IPS-18a (cell line): ENCODE measurements around the gene CLSTN2.

ENCODE experiments used
- H3K27ac ChIP-seq: one replicate; pipeline ENCODE4 v1.5.1; 2013; ENCODE audit warnings: low read length
- H3K27me3 ChIP-seq: one replicate; pipeline ENCODE4 v1.6.1; 2013; ENCODE audit warnings: mild to moderate bottlenecking, low read length; ENCODE audit not compliant: control insufficient read depth, insufficient read depth
- H3K36me3 ChIP-seq: one replicate; pipeline ENCODE4 v1.6.1; 2013; ENCODE audit warnings: low read depth, low read length; ENCODE audit not compliant: control insufficient read depth
- H3K4me1 ChIP-seq: one replicate; pipeline ENCODE4 v1.6.1; 2013; ENCODE audit warnings: low read depth, low read length; ENCODE audit not compliant: control insufficient read depth
- H3K4me3 ChIP-seq: one replicate; pipeline ENCODE4 v1.5.1; 2013; ENCODE audit warnings: low read length
- H3K9ac ChIP-seq: one replicate; pipeline ENCODE4 v1.6.1; 2013; ENCODE audit warnings: mild to moderate bottlenecking, low read length, moderate library complexity
- H3K9me3 ChIP-seq: one replicate; pipeline ENCODE4 v1.6.1; 2013; ENCODE audit warnings: low read depth, low read length; ENCODE audit not compliant: control insufficient read depth

Gene CLSTN2

DNA sequence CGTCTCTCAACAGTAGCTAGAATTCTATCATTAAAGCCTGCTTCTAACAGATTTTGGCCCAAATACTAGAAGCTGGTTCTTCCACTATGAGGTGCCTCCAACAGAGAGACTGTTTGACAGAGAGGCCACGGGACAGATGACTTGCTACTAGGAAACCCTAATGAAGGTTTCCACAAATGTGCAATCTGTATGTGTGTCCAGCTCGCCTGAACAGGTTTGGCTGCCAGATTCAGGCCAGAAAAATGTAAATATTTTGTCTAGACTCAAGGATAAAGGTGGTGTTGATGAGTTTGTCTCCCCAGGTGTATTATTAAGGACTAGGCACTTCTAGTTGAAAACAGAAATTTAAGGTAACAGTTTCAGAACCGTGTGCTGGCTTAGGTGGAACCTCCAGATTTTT lies 651.3 kb downstream of the CLSTN2 start:
- H3K27me3 ChIP-seq, result no peaks in the 10 kb centered on the region
- H3K4me1 ChIP-seq, result peaks cover 12% of the 10 kb centered on the region
- no peaks in the 10 kb centered on the region for H3K9me3 ChIP-seq
- no peak overlapping the region for H3K4me3 ChIP-seq
- H3K36me3 ChIP-seq, result no peaks in the 10 kb centered on the region
- no peak overlapping the region for H3K27ac ChIP-seq
- H3K9ac ChIP-seq, result no peak overlapping the region

DNA sequence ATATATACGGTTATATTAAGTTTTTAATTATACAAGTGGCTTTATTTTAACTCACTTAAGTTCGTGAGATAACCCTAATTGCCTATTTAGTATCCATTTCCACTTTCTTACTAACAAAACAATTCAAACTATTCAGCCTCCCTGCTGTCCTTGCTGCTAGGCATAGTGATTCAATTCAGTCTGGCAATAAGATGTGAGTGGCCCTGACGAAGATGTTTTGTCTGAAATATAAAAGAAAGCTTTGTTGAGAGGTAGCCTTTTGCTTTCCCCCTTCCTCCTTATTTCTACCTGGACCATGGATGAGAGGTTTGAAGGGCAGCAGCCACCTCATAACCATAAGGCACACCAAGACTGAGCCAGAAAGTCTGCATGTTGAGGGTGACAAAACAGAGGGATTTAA lies 653.6 kb downstream of the CLSTN2 start:
- H3K4me1 ChIP-seq, result peaks cover 12% of the 10 kb centered on the region
- no peak overlapping the region for H3K9ac ChIP-seq
- no peaks in the 10 kb centered on the region for H3K9me3 ChIP-seq
- H3K27me3 ChIP-seq, result no peaks in the 10 kb centered on the region
- peak overlapping the region; percentile 47 for H3K27ac ChIP-seq
- H3K36me3 ChIP-seq, result no peaks in the 10 kb centered on the region
- H3K4me3 ChIP-seq, result peak overlapping the region; percentile 43

DNA sequence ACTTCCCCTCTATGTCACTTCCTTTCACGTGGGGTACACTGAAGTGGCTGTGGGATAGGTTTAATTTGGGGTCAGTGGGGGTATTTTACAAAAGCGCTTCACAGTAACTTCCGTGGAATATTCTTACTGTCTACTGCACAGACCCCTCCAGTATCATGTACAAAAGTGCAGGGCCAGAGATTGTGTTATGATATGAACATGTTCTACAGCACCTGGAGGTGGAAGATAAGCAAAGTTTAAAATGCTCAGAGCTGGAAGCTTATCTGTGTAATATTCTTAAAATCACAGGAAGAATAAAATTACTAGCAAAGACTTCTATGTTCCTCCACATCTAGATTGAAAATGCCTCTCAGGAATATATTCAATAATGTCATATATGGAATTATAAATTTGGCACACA lies 658.8 kb downstream of the CLSTN2 start:
- H3K4me3 ChIP-seq, result no peak overlapping the region
- no peaks in the 10 kb centered on the region for H3K27me3 ChIP-seq
- no peak overlapping the region for H3K27ac ChIP-seq
- H3K36me3 ChIP-seq, result no peaks in the 10 kb centered on the region
- no peaks in the 10 kb centered on the region for H3K9me3 ChIP-seq
- H3K4me1 ChIP-seq, result peaks cover 1% of the 10 kb centered on the region
- no peak overlapping the region for H3K9ac ChIP-seq

DNA sequence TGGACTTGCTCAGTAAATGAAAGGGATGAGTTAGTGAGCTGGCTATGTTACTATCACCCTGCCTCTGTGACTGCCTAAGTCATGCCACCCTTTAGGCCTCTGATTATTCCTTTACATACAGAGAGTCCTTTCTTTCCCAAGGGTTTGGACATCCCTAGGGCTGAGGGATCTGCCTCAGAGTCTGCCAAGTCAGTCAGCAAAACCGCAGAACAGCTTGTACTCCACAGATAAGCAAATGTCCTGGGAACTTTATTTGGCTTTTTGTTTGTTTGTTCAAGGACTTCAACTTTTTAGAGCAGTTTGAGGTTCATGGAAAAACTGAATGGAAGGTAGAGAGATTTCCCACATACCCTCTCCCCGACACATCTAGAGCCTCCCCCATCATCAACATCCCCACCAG lies 660.3 kb downstream of the CLSTN2 start:
- H3K27ac ChIP-seq, result no peak overlapping the region
- no peaks in the 10 kb centered on the region for H3K27me3 ChIP-seq
- H3K36me3 ChIP-seq, result no peaks in the 10 kb centered on the region
- H3K9me3 ChIP-seq, result no peaks in the 10 kb centered on the region
- H3K4me3 ChIP-seq, result no peak overlapping the region
- no peaks in the 10 kb centered on the region for H3K4me1 ChIP-seq
- no peak overlapping the region for H3K9ac ChIP-seq

DNA sequence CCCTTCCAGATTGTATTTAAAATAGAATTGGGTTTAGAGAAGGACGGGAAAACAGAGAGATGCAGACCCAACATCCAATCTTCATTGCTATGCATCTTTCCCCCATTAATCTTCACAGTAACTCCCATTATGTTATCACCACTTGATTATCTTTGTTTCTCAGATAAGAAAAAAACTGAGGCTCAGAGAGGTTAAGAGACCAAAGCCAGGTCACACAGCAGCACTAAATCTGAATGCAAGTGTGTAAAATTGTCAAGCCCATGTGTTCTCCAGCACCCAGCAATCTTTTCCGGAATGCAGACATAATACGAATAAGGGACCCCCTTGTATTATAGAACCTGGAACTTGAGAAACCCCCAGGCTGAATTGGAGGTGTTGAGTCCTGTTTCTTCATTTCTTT lies 662.4 kb downstream of the CLSTN2 start:
- H3K9ac ChIP-seq, result no peak overlapping the region
- H3K27ac ChIP-seq, result no peak overlapping the region
- H3K4me3 ChIP-seq, result no peak overlapping the region
- no peaks in the 10 kb centered on the region for H3K4me1 ChIP-seq
- H3K36me3 ChIP-seq, result no peaks in the 10 kb centered on the region
- no peaks in the 10 kb centered on the region for H3K9me3 ChIP-seq
- no peaks in the 10 kb centered on the region for H3K27me3 ChIP-seq

DNA sequence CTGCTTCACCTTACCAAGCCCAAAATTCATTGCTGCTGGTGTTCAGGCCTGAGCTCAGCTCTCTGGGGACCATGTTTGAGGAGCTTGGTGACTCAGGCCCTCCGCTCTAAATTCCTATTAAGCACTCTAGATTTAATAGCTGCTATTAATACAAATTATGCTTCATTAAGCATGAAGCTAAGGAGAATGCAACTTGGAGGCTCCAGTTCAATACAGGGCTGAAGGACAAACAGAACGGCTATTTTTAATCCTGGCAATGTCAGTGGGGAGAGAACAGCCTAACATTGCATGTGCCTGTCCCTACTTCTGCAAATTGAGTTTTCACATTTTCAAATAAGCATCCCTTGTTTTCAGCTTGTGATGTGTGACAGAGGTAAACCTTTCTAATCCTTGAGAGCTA lies 662.8 kb downstream of the CLSTN2 start:
- Histone ChIP-seq H3K27ac (no peak overlapping the region), H3K9ac (no peak overlapping the region), H3K27me3 (no peaks in the 10 kb centered on the region), H3K4me1 (no peaks in the 10 kb centered on the region), H3K36me3 (no peaks in the 10 kb centered on the region), H3K9me3 (no peaks in the 10 kb centered on the region), H3K4me3 (no peak overlapping the region)

DNA sequence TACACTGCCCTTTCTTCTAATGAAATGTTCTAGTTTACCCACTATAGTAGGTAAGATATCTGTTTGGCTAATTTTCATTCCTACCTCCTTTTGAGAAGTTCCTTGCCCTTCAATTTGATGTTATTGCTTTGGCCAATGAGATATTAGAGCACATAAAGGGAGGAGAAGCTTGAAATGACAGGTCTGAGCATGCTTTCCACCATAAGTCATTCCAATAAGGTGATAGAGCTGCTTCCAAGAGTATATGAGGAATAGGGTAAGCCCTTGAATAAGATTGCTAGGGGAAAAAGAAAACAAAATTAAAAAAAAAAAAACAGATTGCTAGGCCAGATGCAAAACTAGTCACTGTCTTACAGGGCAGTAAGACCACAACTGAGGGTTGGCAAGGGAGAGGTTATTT lies 664.0 kb downstream of the CLSTN2 start:
- no peak overlapping the region for H3K27ac ChIP-seq
- H3K4me1 ChIP-seq, result no peaks in the 10 kb centered on the region
- H3K9ac ChIP-seq, result no peak overlapping the region
- no peaks in the 10 kb centered on the region for H3K27me3 ChIP-seq
- no peaks in the 10 kb centered on the region for H3K36me3 ChIP-seq
- H3K4me3 ChIP-seq, result no peak overlapping the region
- H3K9me3 ChIP-seq, result no peaks in the 10 kb centered on the region

DNA sequence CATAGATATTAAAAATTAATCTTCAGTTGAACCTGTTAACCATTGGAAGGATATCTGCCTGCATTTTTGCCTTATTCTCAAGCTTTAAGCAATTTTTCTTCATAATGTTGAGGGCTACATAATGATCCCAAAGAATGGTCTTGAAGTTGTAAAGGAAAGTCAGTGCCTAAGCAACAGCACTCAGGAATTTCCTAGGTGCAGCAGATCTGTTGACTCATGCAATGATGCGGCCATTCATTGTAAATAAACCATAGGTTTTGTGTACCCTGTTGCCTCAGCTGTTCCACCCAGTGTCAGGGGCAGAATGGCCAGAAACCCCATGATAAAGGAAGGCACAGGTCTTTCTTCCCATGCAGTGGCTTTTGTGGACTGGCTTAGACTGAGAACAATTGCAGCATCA lies 664.5 kb downstream of the CLSTN2 start:
- no peak overlapping the region for H3K27ac ChIP-seq
- no peak overlapping the region for H3K4me3 ChIP-seq
- no peaks in the 10 kb centered on the region for H3K36me3 ChIP-seq

DNA sequence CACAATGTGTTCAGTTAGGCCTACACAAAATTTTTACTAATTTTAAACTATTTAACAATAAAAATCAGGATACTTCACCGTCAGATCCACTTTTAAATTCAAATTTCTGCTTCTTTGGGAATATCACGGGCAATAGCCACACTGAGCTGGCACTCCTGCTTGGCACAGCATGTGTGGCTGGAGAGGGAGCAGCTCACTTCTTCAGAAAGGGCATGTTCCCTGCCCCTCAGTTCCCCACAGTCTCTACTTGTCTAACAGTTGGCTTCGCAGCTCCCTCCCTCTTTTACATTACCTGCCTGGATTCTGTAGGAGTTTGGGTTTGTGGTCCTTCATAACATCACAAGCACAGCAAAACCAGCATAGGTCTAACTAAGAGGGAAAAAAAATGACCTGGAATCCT lies 666.9 kb downstream of the CLSTN2 start:
- Histone ChIP-seq H3K9me3 (no peaks in the 10 kb centered on the region), H3K27ac (no peak overlapping the region), H3K27me3 (no peaks in the 10 kb centered on the region), H3K9ac (no peak overlapping the region), H3K36me3 (no peaks in the 10 kb centered on the region), H3K4me3 (no peak overlapping the region), H3K4me1 (no peaks in the 10 kb centered on the region)

More for the DNA sequence above, 664.5 kb downstream of the CLSTN2 start:
- Histone ChIP-seq H3K27me3 (no peaks in the 10 kb centered on the region), H3K9me3 (no peaks in the 10 kb centered on the region), H3K4me1 (no peaks in the 10 kb centered on the region), H3K9ac (no peak overlapping the region)

DNA sequence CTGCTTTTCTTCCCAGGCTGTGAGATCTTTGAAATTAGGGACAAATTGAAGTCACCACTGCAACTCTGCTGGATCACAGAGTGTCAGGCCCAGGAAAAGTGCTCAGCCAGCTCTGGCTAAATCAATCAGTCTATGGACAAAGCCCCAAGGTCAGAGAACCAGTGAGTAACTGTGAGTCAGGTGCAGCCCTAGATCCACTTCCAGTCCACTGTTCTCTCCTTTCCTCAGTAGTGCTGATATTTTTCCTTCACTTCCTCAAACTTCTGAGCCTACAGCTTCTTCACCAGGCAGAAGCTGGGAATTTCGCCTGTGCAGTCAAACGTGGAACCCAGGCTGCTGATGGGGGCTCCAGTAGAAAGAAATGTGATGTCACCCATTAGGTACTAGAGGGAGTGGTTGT lies 667.8 kb downstream of the CLSTN2 start:
- H3K4me1 ChIP-seq, result no peaks in the 10 kb centered on the region
- no peaks in the 10 kb centered on the region for H3K9me3 ChIP-seq
- H3K27me3 ChIP-seq, result no peaks in the 10 kb centered on the region
- H3K4me3 ChIP-seq, result no peak overlapping the region
- no peaks in the 10 kb centered on the region for H3K36me3 ChIP-seq
- H3K9ac ChIP-seq, result no peak overlapping the region
- no peak overlapping the region for H3K27ac ChIP-seq

DNA sequence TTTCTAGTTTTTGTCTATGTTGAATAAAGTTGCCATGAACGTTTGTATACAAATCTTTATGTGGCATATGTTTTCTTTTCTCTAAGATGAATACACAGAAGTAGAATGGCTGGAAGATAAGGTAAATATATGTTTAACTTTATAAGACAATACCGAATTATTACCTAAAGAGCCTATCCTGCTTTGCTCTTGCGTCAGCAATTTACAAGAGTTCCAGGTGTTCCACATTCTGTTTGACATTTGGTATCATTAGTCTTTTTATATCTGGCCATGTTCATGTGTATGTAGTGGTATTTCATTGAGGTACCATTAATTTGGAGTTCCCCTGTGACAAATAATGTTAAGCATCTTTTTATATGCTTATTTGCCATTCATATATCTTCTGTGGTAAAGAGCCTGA lies 668.8 kb downstream of the CLSTN2 start:
- H3K9ac ChIP-seq, result no peak overlapping the region

DNA sequence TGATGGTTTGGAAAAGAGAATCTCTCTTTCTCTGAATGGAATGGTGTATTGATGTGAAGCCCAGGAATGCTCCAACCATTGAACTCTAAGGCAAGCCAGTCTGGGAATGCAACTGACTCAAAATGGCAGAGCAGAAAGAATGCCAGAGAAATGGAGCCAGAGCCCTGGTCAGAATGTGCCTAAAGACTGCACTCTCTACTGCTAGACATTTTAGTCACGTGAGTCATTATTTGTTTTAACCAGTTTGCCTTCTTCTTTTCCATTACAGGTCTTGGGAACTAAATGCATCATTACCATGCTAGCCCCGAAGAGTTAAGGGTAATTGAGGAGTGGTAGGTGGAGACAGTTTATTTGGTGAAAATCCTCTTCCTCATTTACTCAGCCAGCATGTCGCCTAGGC lies 675.6 kb downstream of the CLSTN2 start:
- no peak overlapping the region for H3K4me3 ChIP-seq
- H3K9ac ChIP-seq, result no peak overlapping the region
- no peaks in the 10 kb centered on the region for H3K4me1 ChIP-seq
- H3K27ac ChIP-seq, result no peak overlapping the region
- no peaks in the 10 kb centered on the region for H3K36me3 ChIP-seq
- H3K27me3 ChIP-seq, result no peaks in the 10 kb centered on the region
- H3K9me3 ChIP-seq, result no peaks in the 10 kb centered on the region

More for the DNA sequence above, 668.8 kb downstream of the CLSTN2 start:
- no peaks in the 10 kb centered on the region for H3K27me3 ChIP-seq
- H3K36me3 ChIP-seq, result no peaks in the 10 kb centered on the region
- no peak overlapping the region for H3K27ac ChIP-seq
- H3K4me1 ChIP-seq, result no peaks in the 10 kb centered on the region
- H3K9me3 ChIP-seq, result no peaks in the 10 kb centered on the region
- no peak overlapping the region for H3K4me3 ChIP-seq
